ENCODE measurements around the gene PERM1.
A peak's percentile ranks its signal among the peaks of the same experiment; 100 is the strongest.
"Not testable (repeated sequence)": the region's sequence is repeated elsewhere in the genome, so short reads cannot be mapped to it uniquely, and the experiment has no call there.

PERM1 gene

GRCh38 chr1:981955-982558 lies at the start of gene PERM1:
Gene PERM1, minus strand, starts transcription at chr1:982093. Its CDS starts 1,064 bp downstream, at chr1:981029.
- no peak for DNase-seq

- DNase-seq: not testable (repeated sequence)
Observed at GRCh38 chr1:1030867-1031658, 49.2 kb upstream of the PERM1 start.

GRCh38 chr1:1027791-1028190 lies 45.9 kb upstream of the PERM1 start:
- DNase-seq: no peak

GRCh38 chr1:1026599-1027413 lies 44.9 kb upstream of the PERM1 start:
- no peak for DNase-seq

GRCh38 chr1:1025730-1026129 lies 43.8 kb upstream of the PERM1 start:
- no peak for DNase-seq

- no peak for DNase-seq
Observed at GRCh38 chr1:1024771-1025699, 43.1 kb upstream of the PERM1 start.

GRCh38 chr1:1024149-1024770 lies 42.4 kb upstream of the PERM1 start:
- peak; percentile 76 for DNase-seq

GRCh38 chr1:1023700-1024099 lies 41.8 kb upstream of the PERM1 start:
- no peak for DNase-seq

- DNase-seq: peak; percentile 29
Observed at GRCh38 chr1:1022302-1023009, 40.6 kb upstream of the PERM1 start.

GRCh38 chr1:1021920-1022259 lies 40.0 kb upstream of the PERM1 start:
- no peak for DNase-seq

GRCh38 chr1:1021010-1021919 lies 39.4 kb upstream of the PERM1 start:
- peak; percentile 52 for DNase-seq

- DNase-seq: no peak
Observed at GRCh38 chr1:1020415-1021009, 38.6 kb upstream of the PERM1 start.

GRCh38 chr1:1020000-1020404 lies 38.1 kb upstream of the PERM1 start, which contains the start of gene AGRN:
Gene AGRN, plus strand, starts transcription at chr1:1020120. Its CDS starts 53 bp downstream, at chr1:1020173.
- DNase-seq: peak; percentile 23

- peak; percentile 73 for DNase-seq
Observed at GRCh38 chr1:1019122-1019999, 37.5 kb upstream of the PERM1 start.

GRCh38 chr1:1018321-1018685 lies 36.4 kb upstream of the PERM1 start:
- DNase-seq: not testable (repeated sequence)

GRCh38 chr1:1017397-1018320 lies 35.8 kb upstream of the PERM1 start:
- DNase-seq: not testable (repeated sequence)
